ENCODE data around the gene GRIK2.

Gene GRIK2

GRCh38 chr6:101462576-101462975 lies 69.1 kb downstream of the GRIK2 start:
- peak; percentile 50 for DNase-seq

DNA sequence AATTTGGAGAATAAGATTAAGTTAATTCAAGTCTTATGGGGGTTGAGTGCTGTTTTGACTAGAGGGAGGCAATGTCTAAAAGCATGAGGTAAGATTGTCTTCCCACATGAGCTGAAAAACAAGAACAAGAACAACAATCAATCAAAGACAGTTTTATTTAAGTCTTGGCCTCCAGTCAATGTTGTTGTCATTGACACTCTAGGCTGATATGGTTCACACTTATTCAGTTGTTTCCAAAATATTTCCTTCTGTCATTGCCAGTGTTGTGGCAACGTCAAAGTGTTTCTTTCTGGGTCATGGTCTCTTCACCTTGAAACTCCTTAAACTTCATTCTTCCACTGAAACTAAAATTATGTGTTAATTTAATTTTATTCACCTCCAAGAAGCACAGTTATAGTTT lies 72.4 kb downstream of the GRIK2 start:
- DNase-seq = no peak

DNA sequence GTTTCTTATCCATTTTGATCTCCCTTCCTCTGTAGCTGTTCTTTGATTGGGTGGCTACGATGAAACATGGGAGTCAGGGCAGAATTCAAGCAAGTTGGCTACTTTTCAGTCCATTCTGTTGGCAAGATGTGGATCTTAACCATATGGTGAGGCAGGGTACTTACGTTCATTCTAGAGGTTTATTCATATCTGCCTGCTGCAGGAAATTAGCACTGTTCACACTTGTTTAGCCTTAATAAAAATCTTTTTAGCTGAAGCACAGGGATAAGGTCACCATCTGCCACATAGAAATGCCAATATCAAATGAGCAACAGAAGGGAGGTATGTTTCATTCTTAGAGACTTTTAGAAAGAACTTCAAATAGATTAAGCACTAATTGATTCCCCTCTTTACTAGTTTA lies 83.9 kb downstream of the GRIK2 start:
- DNase-seq = no peak

DNA sequence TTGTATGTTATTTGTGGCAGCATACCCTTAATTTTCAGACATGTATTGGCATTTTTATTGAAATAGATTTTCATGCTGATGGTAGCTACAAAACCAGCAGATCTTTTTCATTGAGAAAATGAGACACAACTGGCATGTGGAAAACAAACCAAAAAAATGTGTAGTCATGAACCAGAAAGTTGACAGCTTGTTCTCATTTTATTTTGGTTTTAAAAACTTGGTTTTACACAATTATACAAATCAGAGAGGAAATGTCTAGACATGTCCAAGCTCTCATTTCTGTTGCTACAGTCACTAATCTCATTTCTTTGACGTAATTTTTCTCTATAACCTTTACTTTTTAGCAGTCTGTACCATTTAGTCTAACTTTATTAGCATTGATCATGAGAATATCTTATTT lies 85.4 kb downstream of the GRIK2 start:
- DNase-seq = no peak

DNA sequence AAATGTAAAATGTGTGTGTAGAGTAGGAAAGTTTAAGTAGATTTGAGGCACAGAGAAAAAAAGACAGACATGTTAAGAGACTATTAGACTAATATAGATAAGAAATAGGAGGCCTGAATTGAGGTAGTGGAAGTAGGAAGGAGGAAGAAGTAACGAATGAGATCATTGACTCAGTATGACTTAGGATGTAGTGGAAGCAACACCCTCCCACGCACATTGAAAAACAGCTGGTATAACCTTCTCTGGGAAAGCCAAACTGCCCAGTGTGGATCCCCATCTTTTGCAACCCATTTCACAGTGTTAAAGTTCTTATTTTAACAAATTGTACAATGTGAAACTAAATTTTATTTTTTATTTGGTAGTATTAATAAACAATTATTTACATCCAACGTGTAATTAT lies 89.1 kb downstream of the GRIK2 start:
- DNase-seq = no peak

DNA sequence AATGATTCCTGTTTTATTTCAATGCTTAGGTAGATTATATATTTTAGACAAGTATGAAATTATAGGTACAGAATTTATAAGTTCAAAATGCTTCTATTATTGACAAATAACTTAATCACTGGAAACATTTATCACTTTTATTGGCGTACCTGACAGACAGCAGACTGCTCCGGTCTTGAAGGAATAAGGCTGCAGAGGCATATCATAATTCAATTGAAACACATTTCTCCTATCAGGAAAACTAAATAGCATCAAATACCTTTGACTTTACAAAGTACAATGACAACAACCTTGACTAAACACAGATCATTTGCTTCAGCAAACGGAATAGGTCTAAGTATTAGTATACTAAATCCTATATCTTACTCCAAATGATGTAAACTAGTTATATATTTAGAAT lies 91.3 kb downstream of the GRIK2 start:
- no peak for DNase-seq

DNA sequence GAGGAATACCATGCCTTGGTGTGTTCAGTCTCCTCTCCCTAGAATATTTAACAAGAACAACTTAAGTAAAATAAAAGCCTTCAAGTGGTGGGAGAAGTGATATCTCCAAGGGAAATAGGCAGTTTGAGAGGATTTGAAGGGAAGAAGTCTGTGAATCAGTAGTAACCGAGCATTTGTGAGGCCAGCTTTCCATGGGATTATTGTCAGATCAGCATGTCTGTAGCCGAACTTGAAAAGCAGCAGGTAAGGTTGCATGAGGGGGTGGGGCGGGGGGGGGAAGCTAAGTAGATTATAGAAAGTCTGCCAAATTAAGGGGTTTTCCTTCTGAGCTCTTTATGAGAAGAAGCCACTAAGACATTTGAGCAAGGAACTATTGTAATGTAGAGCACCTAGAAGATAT lies 92.6 kb downstream of the GRIK2 start:
- no peak for DNase-seq

DNA sequence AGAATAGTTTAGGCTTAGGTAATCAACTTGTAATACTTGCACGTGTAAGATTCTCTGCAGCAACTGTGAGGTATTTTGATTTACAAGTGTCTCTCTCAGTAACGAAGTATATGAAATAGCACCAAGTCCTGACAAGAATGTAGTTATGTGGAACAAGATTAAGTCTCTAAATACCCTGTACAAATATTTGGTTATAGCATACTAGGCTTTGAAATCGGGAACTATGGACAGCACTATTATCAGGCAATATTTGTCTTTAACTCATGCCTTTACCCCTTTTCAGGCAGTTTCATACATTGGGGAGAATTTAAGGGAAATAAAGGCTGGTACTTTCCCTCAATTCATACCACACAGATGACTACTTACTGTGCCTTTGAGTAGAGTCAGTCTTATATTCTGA lies 93.2 kb downstream of the GRIK2 start:
- no peak for DNase-seq

DNA sequence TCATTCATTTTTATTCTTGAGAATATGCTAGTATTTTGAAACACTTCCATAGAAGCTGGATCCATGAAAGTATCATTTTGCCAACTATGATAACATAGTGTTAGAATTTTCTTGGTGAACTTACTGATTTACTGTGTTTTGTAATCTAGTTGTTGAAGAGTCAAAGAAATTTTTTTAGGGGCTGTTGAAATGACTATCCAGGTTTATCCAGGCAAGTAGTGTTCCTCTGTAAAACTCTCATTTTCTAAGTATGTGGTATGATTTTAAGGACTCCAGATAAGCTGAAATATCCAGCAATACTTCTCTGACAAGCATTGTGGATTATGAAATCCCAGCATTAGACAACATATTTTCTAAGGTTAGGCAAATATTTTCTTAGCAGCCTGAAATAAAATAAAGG lies 95.9 kb downstream of the GRIK2 start:
- DNase-seq = no peak

DNA sequence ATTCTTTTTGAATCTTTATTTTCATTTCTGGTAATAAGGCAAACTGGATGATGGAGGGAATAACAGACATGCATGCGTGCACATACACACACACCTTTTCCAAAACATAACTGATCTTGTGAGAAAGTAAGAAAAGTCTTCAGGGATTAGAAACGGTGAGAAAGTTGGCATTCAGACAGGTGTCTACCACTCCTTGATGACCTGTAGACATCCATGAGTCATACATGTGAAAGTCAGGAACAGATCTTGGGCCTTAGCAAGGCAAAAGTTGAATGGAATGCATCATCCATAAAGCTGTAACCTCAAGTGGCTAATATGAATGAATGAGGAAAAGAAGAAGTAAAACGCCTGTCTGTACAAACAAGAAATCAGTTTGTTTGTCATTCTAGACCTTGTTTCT lies 97.3 kb downstream of the GRIK2 start:
- DNase-seq = no peak

GRCh38 chr6:101502818-101503217 lies 109.3 kb downstream of the GRIK2 start:
- no peak for DNase-seq

- DNase-seq = peak; percentile 23
These were observed 116.0 kb downstream of the GRIK2 start for GRCh38 chr6:101509536-101509935.

DNA sequence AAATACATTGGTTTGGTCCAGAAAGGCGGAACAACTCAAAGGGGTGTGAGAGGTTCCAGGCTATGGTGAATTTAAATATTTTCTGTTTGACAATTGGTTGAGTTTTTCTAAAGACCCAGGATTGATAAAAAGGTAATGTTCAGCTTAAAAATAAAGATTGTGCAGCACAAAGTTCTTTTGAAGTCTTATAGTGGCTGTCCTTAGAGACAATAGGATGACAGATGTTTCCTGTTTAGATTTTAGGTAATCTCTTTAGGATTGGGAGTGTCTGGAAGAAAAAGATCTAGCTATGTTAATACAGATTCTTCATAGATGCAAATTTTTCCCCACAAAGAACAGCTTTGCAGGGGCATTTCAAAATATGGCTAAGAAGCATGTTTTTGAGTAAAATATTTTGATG lies 119.7 kb downstream of the GRIK2 start:
- DNase-seq = no peak

DNA sequence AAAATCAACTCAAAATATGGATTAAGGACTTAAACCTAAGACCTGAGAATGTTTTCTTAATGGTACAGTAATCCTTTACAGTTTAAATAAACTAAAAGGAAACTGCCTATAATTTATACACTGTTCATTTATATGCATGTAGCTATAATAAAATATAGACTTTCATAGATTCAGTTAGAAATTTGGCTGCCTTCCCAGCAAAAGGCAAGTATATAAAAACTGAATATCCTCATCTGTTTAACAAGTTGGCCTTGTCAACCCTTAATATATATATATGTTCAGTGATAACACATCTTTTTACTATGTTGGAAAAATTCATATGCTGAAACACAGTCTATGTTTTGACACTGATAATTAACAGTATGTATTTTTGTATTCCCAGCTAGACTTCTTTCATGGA lies 123.1 kb downstream of the GRIK2 start:
- no peak for DNase-seq

- DNase-seq = no peak
These were observed 124.1 kb downstream of the GRIK2 start for GRCh38 chr6:101517632-101518031.

- DNase-seq = no peak
These were observed 128.7 kb downstream of the GRIK2 start for GRCh38 chr6:101522254-101522653.

- DNase-seq = no peak
These were observed 134.0 kb downstream of the GRIK2 start for GRCh38 chr6:101527467-101527866.

DNA sequence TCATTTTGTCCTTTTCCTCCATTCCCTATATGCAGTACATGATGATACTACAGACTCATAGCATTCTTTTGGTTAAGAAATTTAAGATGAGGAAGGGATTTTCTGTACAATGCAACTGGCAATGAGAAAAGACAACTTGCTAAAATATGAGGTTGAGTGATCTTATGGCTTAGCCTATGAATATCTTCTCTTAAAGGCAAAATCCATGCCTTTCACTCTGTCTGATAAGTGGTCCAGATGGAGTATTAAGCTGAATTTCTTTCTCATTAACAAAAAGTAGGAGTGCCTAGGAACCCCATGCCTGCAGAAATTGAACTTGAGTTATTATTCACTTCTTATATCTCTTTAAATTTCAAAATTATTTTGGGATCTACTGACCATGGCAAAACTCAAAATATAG lies 135.3 kb downstream of the GRIK2 start:
- DNase-seq = no peak

DNA sequence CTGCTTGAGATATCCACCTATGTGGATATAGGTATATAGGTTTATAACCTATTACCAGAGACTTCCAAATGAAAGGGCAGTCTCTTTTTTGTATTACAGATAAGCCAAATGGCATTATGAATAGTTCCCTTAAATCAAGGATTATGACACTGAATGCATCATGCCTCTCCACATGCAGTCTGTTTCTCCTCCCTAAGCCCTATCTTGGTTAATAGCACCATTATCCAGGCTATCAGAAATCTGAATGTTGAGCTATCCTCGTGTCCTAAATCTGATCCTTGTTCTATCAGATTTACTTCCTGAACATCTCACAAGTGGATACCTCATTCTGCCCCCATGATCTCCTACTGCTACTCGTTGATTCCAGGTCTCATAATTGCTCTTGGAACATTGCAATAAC lies 138.0 kb downstream of the GRIK2 start:
- no peak for DNase-seq

GRCh38 chr6:101534386-101534785 lies 140.9 kb downstream of the GRIK2 start:
- peak; percentile 46 for DNase-seq

GRCh38 chr6:101534821-101535220 lies 141.3 kb downstream of the GRIK2 start:
- DNase-seq = no peak

GRCh38 chr6:101537753-101538316 lies 144.3 kb downstream of the GRIK2 start:
- DNase-seq = no peak

DNA sequence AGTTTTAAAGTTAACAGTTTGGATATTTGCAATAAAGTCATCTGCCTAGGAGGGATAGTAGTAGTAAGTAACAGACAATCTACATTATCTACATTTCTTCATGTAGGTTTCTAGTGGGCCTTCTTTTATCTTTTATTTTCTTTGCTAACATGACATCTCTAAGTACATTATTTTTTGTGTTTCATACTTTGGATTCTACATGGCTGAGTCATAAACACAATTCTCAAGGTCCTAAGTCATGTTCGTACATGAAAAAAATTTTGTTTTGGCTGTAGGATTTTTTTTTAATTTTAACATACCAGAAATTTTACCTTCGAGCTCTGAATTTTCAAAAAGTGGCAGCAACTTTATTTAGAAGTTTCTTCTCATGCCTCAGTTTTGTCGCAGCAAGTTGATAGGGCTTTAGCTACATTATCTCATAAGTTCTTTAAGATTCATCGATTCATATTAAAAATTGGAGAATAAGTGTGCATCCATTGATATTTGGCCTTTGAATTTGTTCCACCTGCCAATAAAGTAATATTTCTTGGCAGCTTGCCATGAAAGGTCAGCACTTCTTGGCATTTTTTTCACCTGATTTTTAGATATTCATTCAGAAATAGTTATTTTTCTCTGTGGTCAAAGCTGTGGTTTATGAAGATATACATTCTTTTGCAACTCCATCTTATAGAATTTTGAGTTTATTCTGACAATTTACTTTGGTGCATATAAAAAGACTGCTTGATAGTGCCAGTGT lies 146.2 kb downstream of the GRIK2 start:
- peak; percentile 63 for DNase-seq

DNA sequence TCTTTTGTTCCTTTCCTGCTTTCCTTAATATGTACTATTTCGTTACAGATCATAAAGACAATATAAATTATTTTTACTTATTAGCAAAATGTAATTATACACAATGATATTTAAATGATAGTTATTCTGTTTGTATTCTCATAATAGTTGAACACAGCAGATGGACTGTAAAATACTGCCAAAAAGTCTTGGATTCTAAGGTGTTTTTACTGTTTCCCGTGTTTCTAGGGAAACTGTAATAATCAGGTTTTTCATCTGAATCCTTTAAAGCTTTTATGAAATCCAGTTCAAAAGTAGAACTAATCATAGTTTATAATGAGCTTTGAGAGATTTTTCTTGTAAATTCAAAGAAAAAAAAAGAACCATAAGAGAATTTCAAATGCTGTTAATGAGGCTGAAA lies 148.4 kb downstream of the GRIK2 start:
- DNase-seq = no peak

- no peak for DNase-seq
These were observed 150.3 kb downstream of the GRIK2 start for GRCh38 chr6:101543796-101544195.
